ENCODE measurements around the gene MAN2A2.

The MAN2A2 gene

GRCh38 chr15:90875549-90875981 lies 27.5 kb upstream of the MAN2A2 start:
- no peak for ATAC-seq
- TF ChIP-seq PATZ1 (CRISPR knock-in tag; IDR thresholded peaks at IDR 0.05; ENCODE audit: borderline replicate concordance) (no peak), CSDC2 (CRISPR knock-in tag; IDR thresholded peaks at IDR 0.05) (no peak), TOX (CRISPR knock-in tag; IDR thresholded peaks at IDR 0.05; ENCODE audit: borderline replicate concordance) (no peak), ESRRG (CRISPR knock-in tag; IDR thresholded peaks at IDR 0.05) (no peak), ZNF565 (CRISPR knock-in tag; conservative IDR thresholded peaks at IDR 0.05; ENCODE audit: low read depth) (no peak), BACH2 (CRISPR knock-in tag; IDR thresholded peaks at IDR 0.05; ENCODE audit: borderline replicate concordance) (no peak), GLIS3 (CRISPR knock-in tag; IDR thresholded peaks at IDR 0.05) (no peak), OSR1 (CRISPR knock-in tag; IDR thresholded peaks at IDR 0.05) (no peak), ZNF70 (CRISPR knock-in tag; IDR thresholded peaks at IDR 0.05) (no peak), ARNTL (CRISPR knock-in tag; IDR thresholded peaks at IDR 0.05; ENCODE audit: borderline replicate concordance, low read depth) (no peak), CREB5 (CRISPR knock-in tag; IDR thresholded peaks at IDR 0.05; ENCODE audit: low read depth) (no peak)

GRCh38 chr15:90876046-90876445 lies 27.1 kb upstream of the MAN2A2 start:
- TF ChIP-seq ZNF8 (CRISPR knock-in tag; IDR thresholded peaks at IDR 0.05) = no peak
- no peak for TF ChIP-seq CSRNP3 (CRISPR knock-in tag; IDR thresholded peaks at IDR 0.05)
- TF ChIP-seq ZFP30 (CRISPR knock-in tag; IDR thresholded peaks at IDR 0.05) = no peak
- TF ChIP-seq OSR1 (CRISPR knock-in tag; IDR thresholded peaks at IDR 0.05) = no peak
- no peak for TF ChIP-seq ZC3H10 (CRISPR knock-in tag; IDR thresholded peaks at IDR 0.05)
- TF ChIP-seq BACH2 (CRISPR knock-in tag; IDR thresholded peaks at IDR 0.05; ENCODE audit: borderline replicate concordance) = no peak
- no peak for ATAC-seq

- TF ChIP-seq ZNF8 (CRISPR knock-in tag; IDR thresholded peaks at IDR 0.05) (no peak), TOX (CRISPR knock-in tag; IDR thresholded peaks at IDR 0.05; ENCODE audit: borderline replicate concordance) (no peak), ESRRG (CRISPR knock-in tag; IDR thresholded peaks at IDR 0.05) (no peak), ZC3H10 (CRISPR knock-in tag; IDR thresholded peaks at IDR 0.05) (no peak), ZNF565 (CRISPR knock-in tag; conservative IDR thresholded peaks at IDR 0.05; ENCODE audit: low read depth) (no peak), ARNTL (CRISPR knock-in tag; IDR thresholded peaks at IDR 0.05; ENCODE audit: borderline replicate concordance, low read depth) (no peak), TCF4 (CRISPR knock-in tag; IDR thresholded peaks at IDR 0.05; ENCODE audit: borderline replicate concordance) (no peak), CSRNP3 (CRISPR knock-in tag; IDR thresholded peaks at IDR 0.05) (no peak), ISL1 (CRISPR knock-in tag; IDR thresholded peaks at IDR 0.05) (no peak), BACH2 (CRISPR knock-in tag; IDR thresholded peaks at IDR 0.05; ENCODE audit: borderline replicate concordance) (no peak), CREB5 (CRISPR knock-in tag; IDR thresholded peaks at IDR 0.05; ENCODE audit: low read depth) (no peak)
- ATAC-seq = no peak
Observed at GRCh38 chr15:90876512-90877170, 26.5 kb upstream of the MAN2A2 start.

- no peak for ATAC-seq
- TF ChIP-seq TSHZ2 (CRISPR knock-in tag; IDR thresholded peaks at IDR 0.05) (no peak), ARNTL (CRISPR knock-in tag; IDR thresholded peaks at IDR 0.05; ENCODE audit: borderline replicate concordance, low read depth) (no peak), TOX (CRISPR knock-in tag; IDR thresholded peaks at IDR 0.05; ENCODE audit: borderline replicate concordance) (no peak)
Observed at GRCh38 chr15:90877315-90877714, 25.8 kb upstream of the MAN2A2 start.

Data from SK-N-SH treated with all-trans-retinoic acid at 6 μM for 48 hours (cell line).